ENCODE data around the gene HHLA2. TPM values are rescaled to one million over a fixed set of nuclear protein-coding genes. Genes with fewer than 3 reads are reported as not detected.

HHLA2 gene
- total RNA-seq, 2 donors from 2014 or later = 0.43 to 1.8 TPM

DNA sequence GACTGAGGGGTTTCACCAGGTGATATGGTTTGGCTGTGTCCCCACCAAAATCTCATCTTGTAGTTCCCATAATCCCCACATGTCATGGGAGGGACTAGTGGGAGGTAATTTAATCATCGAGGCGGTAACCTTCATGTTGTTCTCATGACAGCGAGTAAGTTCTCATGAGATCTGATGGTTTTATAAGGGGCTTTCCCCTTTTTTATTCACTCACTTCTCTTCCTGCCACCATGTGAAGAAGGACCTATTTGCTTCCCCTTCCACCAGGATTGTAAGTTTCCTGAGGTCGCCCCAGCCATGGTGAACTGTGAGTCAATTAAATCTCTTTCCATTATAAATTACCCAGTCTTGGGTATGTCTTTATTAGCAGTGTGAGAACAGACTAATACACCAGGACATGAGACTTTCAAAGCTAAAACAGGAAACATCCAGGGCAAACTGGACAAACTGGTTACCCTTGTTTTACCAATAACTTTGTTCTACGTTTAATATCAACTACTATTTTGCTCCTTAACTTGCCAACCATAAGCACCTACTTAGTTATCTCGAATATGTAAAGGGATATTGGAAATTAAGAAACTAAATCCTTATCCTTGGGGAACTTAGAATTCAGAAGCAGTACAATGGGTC, 115.9 kb downstream of the HHLA2 start:
- ATAC-seq (no peak), DNase-seq (ENCODE audit: low spot score in 2 of 2) (no peak)
- no peaks in the 10 kb centered on the region for H3K36me3 Mint-ChIP-seq
- H3K9me3 Mint-ChIP-seq = no peaks in the 10 kb centered on the region
- H3K27ac Mint-ChIP-seq = no peak overlapping the region

DNA sequence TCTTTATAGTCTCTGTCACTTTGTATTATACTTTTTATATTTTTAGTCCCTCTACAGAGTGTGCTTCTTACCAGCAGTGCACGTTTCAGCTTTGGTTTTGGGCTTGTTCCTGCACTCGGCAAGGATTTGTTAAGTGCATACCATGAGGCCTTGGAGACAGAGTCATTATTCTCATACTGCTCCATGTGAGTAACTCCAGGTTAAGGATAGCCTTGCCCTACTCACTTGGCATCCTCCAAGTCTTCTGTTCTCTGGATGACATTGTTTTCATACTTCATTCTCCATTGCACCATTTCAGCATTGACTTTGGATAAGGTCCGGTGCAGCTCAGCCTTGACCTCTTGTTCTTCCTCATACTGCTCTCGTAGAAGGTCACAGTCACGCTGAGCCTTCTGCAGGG, 117.7 kb downstream of the HHLA2 start:
- DNase-seq (ENCODE audit: low spot score in 2 of 2) (no peak), ATAC-seq (no peak)
- no peaks in the 10 kb centered on the region for H3K36me3 Mint-ChIP-seq
- no peaks in the 10 kb centered on the region for H3K9me3 Mint-ChIP-seq
- H3K27ac Mint-ChIP-seq = no peak overlapping the region

DNA sequence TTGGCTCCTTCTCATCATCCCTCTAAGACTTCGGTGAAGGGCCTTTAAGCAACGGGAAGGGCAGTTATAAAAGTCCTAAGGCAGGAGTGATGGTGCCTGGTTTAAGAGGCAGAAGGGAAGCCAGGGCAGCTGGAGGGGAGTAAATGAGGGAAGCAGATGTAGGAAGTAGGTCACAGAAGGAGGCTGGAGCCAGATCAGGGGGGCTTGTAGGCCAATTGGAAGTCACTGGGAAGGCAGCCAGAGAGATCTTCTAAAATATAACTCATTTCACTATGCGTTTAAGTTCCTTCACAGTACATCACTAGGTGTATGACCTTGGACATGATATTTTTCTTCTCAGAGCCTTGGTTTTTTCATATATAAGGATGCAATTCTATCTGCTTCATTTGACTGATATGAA, 119.3 kb downstream of the HHLA2 start:
- no peak for ATAC-seq
- DNase-seq (ENCODE audit: low spot score in 2 of 2) = no peak
- Mint-ChIP-seq H3K27ac (peak overlapping the region in 1 of 2 donors; percentile 46), H3K36me3 (no peaks in the 10 kb centered on the region), H3K9me3 (no peaks in the 10 kb centered on the region)

DNA sequence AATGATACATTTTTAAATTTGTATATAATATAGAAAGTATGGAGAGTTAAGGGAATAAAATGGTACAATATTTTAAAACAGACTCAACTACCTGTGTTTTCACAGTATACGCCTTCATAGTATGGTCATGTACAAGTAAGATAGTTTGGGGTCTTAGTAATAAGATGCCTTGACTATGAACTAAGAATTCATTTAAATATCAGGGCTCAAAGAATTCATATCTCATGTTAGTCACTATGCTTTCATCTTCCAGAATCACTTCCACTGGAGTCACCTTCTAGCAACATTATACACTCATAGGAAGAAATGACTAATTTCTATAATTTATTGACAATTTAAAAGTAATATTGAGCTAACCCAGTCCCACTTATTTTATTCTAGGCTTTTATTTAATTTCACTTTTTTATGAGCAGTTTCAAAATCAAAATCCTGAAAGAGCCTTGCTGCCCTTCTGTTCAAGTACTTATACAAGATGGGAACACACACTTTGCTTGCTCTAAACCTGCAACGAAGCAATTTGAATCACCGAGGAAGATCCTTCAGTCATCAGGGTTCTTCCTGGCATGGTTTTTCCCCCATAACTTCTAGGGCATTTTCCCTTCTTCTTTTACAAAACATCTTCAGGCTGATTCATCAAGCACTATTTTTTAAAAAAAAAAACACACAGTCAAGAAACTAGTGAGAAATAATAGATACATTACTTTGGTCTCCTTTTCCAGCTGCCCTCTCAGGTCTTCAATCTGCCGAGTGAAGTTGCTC, 119.9 kb downstream of the HHLA2 start:
- DNase-seq (ENCODE audit: low spot score in 2 of 2) = no peak
- Mint-ChIP-seq H3K27ac (peak overlapping the region in 1 of 2 donors; percentile 0), H3K36me3 (no peaks in the 10 kb centered on the region), H3K9me3 (no peaks in the 10 kb centered on the region)
- peak; percentile 89 to 95 for ATAC-seq

DNA sequence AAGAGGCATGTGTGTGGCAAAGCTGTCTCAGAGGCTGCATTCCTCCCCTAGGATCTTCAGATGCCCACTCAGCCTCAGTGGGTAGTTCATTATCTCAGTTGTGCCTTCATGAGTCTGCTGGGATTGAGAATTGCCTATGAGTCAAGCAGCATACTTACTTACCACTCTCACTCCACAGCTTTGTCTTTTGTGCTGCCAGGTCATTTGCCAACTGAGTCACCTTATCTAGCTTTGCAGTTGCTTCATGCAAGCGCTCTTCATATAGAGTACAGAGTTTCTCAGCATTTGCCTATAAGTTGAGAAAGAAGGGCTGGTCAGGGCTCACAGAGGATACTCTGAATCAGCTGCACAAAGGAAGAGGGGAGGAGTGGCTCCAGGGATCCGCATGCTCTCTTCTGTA, 124.6 kb downstream of the HHLA2 start:
- Mint-ChIP-seq H3K9me3 (no peaks in the 10 kb centered on the region), H3K27ac (no peak overlapping the region), H3K36me3 (no peaks in the 10 kb centered on the region)
- no peak for DNase-seq (ENCODE audit: low spot score in 2 of 2)
- peak; percentile 38 to 43 for ATAC-seq

Other genes with a start within 250 kb of the HHLA2 start
- gene CD47, start 205.5 kb upstream of the HHLA2 start, total RNA-seq = 100 to 1,000 TPM in 1 of 2 donors, 10 to 100 TPM in 1; 83.0 to 158 TPM
- 10 to 100 TPM; 11.3 to 25.5 TPM for gene IFT57, start 74.1 kb upstream of the HHLA2 start, total RNA-seq
- gene MYH15, start 214.0 kb downstream of the HHLA2 start, total RNA-seq = under 1 TPM; 0.18 to 0.53 TPM

All from activated naive CD4-positive, alpha-beta T cell treated with anti-CD3 and anti-CD28 coated beads, Interleukin-2, amount 50 U/mL, for 72 hours (primary cell).